Measurements from ENCODE around the gene MARS1.
A peak's percentile ranks its signal among the peaks of the same experiment; 100 is the strongest.

The MARS1 gene

DNA sequence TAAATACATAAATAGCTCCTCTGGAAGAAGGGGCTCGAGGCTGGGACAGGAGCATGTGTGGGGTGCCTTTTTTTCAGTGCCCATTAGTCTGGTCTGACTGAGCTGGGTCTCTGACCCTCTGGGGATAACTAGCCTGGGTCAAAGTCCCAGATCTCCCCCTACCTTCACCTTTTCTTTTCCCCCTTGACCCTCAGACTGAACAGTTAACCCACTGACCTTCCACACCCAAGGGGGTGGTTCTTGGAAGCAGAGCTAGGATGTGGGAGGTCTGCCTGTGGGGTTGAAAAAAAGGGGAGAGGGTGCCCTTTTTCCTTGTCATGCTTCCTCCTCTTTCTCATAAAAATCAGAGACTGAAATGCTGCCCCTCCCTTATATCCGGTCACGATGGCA, 29.2 kb upstream of the MARS1 start:
- no peak for DNase-seq

DNA sequence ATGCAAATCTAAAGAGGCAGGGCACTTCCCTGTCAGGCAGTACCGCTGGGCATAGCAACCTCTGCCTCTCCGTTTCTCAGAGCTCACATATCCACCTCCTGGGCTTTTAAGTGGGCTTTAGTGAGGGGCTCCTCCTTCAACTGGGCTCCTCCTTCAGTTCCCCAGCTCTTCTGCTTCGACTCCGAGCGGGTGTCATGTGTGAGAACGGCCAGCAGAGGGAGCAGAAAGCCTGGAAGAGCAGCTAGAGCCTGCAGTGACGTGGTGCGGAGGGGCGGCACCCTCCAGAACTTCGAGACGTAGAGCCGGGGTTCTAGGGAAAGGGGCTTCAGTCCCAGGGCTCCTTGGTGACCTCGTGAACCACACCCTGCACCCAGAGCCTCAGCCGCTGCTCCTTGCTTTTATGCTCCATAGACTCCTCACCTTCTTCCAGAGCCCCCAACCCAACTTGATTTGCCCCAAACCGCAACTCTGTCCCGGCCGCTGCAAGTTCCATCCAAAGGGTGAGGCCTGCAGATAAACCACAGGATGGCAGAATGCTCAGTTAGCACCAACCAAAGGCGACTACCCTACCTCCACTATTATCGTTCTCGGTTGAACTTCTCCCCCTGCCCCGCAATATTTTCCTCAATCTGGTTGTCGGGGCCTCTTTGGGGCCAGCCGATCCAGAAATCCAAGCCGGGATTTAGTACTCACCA, 28.7 kb upstream of the MARS1 start:
- peak; percentile 98 for DNase-seq

DNA sequence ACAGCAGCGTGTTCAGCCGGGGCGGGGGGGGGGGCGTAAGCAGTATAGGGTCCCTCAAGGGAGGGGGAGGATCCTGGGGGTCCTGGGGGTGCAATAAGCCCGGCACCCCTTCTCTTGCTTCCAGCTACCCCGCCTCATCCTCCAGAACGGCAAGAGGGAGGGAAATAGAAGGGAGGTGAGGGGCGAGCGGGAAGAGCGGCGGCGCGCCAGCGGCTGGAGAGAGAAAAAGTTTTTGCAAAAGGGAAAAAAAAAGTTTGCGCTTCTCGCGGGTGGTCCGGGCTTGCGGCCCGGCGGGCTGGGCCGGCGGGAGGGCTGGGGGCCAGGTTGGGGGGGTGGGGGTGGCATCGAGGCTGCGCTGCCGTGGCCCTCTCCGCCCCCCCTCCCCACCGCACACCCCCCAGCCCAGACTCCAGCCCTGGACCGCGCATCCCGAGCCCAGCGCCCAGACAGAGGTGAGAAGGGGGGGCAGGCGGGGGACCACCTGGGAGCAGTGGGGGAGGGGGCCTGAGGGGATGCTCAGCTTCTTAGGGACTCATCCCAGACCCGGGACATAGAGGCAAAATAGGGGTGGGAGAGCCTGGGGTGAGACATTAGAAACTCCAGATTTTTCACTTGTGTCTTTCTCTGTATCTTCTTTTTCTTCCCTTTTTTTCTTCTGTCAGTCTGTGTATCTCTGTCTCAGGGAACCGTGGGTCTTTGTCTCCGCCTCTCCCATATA, 28.0 kb upstream of the MARS1 start, which contains the start of gene GLI1:
Gene GLI1 (plus strand): TSS at position 36 of the 718 bp plus-strand sequence. CDS start 3,907 bp downstream, outside the sequence.
- no peak for DNase-seq

DNA sequence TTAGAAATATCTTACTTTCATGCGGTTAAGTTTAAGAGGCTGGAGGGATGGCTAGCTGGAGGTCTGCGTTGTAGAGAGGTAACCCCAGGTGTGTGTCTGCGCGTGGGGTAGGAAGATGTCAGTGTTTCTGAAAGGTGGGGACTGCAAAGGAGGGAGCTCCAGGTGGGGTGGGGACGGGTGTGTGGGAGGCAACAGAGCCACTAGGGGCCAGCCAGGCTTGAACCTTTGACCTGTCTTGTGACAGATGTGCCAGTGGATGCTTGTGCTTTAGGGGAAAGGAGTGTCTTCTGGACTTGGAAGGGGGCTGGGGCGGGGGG, 27.4 kb upstream of the MARS1 start:
- peak; percentile 39 for DNase-seq

DNA sequence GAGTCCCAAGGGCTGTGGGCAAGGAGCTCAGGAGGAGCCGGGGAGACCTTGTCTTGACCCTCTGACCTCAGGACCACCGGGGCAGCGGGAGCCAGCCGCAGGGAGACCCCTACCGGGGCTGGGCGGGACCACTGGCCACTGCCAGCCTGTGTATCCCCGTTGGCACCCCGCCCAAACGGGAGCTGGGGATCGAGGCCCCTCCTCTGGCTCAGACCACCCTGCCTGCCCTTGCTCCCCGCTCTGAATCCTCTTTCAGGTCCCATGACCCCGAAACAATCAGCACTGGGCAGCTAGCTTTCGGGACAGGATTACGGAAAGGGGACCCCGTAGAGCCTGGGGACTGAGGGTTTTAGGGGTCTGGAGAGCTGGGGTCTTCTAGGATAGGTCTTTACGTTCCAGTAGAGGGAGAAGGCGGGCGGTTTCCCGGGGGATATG, 27.0 kb upstream of the MARS1 start:
- DNase-seq: no peak

DNA sequence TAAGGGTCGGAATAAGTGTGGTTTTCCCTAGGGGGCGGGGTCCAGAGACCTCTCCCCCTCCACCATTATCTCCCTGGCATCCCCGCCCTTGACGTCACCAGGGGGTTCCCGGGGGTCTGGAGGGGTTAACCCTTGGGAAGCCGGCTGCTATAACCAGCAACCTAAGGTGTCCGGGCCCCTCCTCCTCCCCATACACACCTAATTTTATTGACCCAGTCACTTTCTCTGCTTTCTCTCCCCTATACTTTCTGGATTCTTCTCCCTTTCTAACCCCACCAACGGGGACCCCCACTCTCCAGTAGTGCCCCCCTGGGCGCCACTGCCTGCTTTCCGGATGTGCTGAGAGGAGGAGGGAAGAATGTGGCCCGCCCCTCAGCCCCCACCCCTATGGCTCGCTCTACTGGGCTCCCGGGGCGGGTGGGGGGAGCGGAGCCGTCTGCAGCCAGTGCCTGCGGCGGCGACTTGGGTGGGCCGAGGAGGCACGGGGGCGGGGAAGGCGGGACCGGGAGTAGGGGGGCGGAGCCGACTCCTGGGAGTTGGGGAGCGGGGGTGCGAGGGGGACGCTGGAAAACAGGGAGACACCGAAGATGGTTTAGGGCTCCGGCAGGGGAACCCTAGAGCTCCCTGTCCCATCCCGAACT, 26.5 kb upstream of the MARS1 start:
- peak; percentile 66 for DNase-seq

DNA sequence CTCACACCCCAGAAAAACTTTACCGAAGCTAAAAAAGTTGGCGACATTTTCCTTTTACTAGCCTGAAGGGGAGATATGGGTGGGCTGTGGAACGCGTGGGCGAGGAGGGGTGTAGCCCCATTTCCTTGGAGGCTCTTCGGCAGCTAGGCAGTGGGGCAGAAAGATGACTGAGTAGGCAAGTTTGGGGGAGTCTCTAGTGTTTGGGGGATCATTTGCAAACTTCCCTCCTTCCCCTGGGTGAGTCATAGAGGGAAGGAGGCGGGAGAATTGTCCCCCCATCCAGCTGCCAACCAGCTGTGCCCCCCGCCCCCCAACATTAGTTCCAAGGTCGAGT, 26.0 kb upstream of the MARS1 start:
- DNase-seq: no peak

DNA sequence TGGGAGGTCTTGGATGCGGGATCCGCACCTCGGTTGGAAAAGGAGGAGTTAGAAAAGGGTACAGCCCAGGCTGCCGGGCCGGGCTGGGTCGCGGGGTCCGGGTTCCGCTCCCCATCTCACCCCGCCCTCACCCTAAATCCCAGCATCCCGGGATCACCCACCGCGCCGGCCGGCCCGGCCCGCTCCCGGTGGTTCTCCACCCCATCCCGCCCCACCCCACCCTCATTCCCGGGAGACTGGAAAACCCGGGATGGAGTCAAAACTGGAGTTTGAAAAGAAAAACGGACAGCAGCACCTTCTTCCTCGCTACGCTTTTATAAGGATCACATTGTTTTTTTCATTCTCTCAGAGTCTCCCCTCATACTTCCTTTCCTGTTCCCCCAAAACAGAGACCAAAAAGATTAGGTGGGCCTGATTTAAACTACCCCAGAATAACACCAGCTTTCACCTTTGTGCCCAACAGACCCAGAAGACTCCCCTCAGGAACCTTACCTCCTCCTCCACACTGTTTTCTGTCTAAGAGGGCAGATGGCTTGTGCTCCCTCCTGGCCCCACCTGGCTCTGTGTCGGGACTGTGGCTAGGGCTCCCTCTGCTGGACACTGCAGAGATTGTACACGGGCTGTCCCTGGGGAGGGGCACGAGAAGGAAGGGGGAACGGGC, 25.5 kb upstream of the MARS1 start:
- peak; percentile 93 for DNase-seq

DNA sequence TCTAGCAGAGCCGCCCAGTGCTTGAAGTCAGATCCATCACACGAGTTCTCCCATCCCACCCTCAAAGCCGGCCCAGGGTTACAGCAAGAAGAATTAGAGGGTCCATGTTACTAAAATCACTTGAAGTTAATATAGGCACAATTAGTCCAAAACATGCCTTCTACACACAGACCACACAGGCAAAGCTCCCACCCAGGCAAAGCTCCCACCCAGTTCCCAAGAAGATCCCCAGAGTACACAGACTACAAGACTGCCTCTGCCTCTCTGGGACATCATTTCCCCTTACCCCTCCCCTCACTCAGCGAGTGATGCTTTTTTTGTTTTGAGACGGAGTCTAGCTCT, 25.0 kb upstream of the MARS1 start:
- no peak for DNase-seq

DNA sequence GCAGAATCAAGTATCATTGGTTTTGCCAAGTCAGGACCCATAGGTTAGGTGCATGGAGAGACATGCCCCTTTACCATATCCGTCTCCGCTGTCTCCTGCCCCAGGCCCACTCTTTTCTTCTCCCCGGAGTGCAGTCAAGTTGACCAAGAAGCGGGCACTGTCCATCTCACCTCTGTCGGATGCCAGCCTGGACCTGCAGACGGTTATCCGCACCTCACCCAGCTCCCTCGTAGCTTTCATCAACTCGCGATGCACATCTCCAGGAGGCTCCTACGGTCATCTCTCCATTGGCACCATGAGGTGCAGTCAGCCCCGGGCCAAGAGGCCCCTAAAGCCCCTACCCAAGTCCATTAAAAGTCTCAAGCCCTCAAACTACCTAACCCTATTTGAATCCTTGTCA, 23.3 kb upstream of the MARS1 start:
- no peak for DNase-seq

DNA sequence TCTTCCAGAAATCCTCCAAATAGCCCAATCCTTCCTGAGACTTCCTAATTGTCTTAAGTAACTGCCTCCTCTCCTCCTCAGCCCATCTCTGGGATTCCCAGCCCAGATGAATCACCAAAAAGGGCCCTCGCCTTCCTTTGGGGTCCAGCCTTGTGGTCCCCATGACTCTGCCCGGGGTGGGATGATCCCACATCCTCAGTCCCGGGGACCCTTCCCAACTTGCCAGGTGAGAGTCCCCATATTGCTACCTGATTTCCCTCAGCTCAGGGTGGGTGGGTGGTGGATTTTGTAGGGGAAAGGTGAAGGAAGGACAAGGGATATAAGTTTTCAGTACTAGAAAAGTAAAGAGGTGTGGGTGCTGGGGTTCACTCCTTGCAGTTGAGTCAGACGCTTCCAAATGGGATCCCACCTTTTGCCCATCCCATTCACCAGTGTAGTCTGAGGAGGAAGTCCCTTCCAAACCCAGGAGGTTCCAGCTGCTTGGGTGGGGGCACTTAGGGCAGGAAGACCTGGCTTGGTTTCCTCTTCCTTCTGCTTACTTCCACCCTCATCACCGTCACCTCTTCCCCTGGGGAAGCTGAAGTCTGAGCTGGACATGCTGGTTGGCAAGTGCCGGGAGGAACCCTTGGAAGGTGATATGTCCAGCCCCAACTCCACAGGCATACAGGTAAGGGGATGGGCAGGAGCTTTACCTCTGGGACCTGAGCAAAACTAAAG, 22.7 kb upstream of the MARS1 start:
- DNase-seq: no peak

DNA sequence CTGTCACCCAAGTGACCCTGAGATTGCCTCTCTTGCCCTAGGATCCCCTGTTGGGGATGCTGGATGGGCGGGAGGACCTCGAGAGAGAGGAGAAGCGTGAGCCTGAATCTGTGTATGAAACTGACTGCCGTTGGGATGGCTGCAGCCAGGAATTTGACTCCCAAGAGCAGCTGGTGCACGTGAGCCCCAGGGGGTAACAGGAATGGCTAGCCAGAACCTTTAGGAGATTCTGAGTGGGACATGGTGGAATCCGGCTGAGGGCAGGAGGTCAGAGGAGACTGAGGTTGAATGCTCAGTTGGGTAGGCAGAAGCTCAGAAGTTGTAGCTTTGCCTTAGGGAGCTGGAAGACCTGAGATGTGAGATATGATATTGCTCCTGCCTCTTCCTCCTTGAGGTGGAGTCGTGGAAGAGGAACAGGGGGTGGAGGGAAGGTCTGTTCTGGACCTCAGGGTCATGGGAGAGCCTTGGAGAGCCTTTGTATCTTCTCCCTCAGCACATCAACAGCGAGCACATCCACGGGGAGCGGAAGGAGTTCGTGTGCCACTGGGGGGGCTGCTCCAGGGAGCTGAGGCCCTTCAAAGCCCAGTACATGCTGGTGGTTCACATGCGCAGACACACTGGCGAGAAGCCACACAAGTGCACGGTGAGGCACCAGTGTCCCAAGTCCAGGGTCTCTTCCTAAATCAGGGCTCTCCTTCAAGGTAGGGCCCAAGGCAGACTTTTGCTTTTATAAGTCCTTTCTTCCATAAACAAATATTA, 21.9 kb upstream of the MARS1 start:
- no peak for DNase-seq

DNA sequence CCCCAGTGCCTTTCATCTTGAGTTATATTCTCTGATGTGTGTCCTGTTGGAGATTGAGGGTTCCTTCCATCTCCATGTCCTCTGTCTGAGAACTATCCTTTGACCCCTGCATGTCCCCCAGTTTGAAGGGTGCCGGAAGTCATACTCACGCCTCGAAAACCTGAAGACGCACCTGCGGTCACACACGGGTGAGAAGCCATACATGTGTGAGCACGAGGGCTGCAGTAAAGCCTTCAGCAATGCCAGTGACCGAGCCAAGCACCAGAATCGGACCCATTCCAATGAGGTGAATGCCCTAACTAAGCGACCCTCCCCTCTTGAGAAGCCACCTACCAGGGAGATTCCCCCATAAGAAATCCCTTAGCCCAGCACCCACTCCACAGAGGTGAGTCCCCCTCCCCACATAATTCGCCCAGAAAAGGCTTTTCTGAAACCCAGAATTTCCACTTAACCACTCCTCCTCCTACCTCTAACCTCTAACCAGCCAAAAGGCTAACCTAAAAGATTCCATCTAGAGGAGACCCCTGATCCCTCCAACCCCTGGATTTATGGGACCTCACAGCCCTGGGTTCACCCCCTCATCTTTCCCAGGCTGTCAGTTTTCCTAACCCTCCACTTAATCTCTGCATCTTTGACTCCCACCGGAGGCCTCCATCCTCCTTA, 20.5 kb upstream of the MARS1 start:
- no peak for DNase-seq

DNA sequence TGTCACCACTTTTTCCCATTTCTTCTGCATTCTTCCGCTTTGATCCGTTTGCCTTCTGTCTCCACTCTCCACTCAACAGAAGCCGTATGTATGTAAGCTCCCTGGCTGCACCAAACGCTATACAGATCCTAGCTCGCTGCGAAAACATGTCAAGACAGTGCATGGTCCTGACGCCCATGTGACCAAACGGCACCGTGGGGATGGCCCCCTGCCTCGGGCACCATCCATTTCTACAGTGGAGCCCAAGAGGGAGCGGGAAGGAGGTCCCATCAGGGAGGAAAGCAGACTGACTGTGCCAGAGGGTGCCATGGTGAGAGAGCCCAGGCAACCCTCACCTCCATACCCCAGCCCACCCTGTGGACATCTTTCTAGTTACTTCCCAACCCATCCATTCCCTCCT, 20.0 kb upstream of the MARS1 start:
- no peak for DNase-seq

DNA sequence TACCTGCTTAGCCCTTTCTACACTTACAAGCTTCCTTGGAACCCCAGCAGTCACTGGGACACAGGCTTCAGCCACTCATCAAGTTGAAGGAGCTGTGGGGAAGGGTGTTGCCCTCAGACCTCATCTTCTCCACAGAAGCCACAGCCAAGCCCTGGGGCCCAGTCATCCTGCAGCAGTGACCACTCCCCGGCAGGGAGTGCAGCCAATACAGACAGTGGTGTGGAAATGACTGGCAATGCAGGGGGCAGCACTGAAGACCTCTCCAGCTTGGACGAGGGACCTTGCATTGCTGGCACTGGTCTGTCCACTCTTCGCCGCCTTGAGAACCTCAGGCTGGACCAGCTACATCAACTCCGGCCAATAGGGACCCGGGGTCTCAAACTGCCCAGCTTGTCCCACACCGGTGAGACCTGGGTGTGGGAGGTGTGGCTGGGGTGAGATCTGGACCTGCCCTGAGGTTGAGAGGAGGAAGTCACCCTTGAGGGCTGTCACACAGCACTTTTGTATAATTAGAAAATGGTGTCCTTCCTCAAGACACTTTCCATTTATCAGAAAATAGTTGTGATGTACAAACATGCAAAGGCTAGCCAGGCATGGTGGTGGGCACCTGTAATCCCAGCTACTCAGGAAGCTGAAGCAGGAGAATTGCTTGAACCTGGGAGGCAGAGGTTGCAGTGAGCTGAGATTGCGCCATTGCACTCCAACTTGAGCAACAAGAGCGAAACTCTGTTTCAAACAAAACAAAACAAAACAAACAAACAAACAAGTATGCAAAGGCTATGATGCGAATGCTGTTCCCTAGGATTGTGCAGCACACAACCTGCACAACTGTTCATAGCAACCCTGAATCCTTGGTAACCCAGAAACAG, 18.3 kb upstream of the MARS1 start:
- no peak for DNase-seq

DNA sequence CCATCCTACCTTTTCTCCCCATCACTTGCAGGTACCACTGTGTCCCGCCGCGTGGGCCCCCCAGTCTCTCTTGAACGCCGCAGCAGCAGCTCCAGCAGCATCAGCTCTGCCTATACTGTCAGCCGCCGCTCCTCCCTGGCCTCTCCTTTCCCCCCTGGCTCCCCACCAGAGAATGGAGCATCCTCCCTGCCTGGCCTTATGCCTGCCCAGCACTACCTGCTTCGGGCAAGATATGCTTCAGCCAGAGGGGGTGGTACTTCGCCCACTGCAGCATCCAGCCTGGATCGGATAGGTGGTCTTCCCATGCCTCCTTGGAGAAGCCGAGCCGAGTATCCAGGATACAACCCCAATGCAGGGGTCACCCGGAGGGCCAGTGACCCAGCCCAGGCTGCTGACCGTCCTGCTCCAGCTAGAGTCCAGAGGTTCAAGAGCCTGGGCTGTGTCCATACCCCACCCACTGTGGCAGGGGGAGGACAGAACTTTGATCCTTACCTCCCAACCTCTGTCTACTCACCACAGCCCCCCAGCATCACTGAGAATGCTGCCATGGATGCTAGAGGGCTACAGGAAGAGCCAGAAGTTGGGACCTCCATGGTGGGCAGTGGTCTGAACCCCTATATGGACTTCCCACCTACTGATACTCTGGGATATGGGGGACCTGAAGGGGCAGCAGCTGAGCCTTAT, 17.4 kb upstream of the MARS1 start:
- no peak for DNase-seq

DNA sequence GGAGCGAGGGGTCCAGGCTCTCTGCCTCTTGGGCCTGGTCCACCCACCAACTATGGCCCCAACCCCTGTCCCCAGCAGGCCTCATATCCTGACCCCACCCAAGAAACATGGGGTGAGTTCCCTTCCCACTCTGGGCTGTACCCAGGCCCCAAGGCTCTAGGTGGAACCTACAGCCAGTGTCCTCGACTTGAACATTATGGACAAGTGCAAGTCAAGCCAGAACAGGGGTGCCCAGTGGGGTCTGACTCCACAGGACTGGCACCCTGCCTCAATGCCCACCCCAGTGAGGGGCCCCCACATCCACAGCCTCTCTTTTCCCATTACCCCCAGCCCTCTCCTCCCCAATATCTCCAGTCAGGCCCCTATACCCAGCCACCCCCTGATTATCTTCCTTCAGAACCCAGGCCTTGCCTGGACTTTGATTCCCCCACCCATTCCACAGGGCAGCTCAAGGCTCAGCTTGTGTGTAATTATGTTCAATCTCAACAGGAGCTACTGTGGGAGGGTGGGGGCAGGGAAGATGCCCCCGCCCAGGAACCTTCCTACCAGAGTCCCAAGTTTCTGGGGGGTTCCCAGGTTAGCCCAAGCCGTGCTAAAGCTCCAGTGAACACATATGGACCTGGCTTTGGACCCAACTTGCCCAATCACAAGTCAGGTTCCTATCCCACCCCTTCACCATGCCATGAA, 16.8 kb upstream of the MARS1 start:
- no peak for DNase-seq

DNA sequence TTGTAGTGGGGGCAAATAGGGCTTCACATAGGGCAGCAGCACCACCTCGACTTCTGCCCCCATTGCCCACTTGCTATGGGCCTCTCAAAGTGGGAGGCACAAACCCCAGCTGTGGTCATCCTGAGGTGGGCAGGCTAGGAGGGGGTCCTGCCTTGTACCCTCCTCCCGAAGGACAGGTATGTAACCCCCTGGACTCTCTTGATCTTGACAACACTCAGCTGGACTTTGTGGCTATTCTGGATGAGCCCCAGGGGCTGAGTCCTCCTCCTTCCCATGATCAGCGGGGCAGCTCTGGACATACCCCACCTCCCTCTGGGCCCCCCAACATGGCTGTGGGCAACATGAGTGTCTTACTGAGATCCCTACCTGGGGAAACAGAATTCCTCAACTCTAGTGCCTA, 16.2 kb upstream of the MARS1 start:
- DNase-seq: no peak

DNA sequence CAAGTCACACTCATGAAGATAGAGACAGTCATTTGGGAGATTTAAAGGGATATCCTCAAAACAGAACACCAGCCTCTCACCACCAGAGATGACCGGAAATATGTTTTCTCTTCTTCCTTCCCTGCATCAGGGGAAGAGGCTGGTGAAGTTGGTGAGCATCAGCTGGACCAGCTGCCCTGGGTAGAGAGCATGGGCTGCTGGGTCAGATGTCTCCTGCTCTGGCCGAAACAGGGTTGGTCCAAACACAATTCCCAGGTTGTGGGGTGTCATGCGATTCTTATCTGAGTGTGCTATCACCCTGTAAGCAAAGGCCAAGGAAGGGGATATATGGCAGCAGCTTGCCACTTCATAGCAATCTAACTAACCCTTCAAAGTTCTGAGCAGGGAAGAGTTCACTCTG, 15.5 kb upstream of the MARS1 start:
- no peak for DNase-seq

DNA sequence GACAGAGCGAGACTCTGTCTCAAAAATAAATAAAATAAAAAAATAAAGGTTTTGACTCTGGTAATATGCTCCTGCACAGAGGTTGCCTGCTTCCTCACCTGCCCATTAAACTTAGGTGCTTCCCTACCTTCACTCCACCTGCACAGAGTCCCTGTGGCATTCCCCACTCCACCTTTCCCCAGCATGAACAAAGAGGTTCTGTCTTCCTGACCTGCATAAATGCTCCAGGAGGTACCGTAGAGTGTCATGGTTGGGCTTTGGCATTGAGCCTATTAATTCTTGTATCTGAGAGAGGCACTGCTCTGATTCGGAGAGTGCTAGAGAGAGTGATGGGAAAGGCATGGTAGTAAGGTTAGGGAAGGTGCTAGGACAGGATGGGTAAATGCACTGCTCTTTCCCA, 14.5 kb upstream of the MARS1 start:
- no peak for DNase-seq
